Measurements from ENCODE around the gene PYCARD.
"Not testable (repeated sequence)": the region's sequence is repeated elsewhere in the genome, so short reads cannot be mapped to it uniquely, and the experiment has no call there.

PYCARD gene

GRCh38 chr16:31202414-31203375 lies at the start of gene PYCARD:
PYCARD (minus strand) TSS chr16:31202760; CDS start chr16:31202690, 70 bp downstream.
- DNase-seq (ENCODE audit: low read depth in 2 of 2, low spot score in 1 of 2) = no peak

- DNase-seq (ENCODE audit: low read depth in 2 of 2, low spot score in 1 of 2) = no peak
Measured at GRCh38 chr16:31251435-31251834, 48.9 kb upstream of the PYCARD start.

GRCh38 chr16:31250782-31251384 lies 48.3 kb upstream of the PYCARD start:
- DNase-seq (ENCODE audit: low read depth in 2 of 2, low spot score in 1 of 2) = no peak

- DNase-seq (ENCODE audit: low read depth in 2 of 2, low spot score in 1 of 2) = no peak
Measured at GRCh38 chr16:31248344-31248743, 45.8 kb upstream of the PYCARD start.

- no peak for DNase-seq (ENCODE audit: low read depth in 2 of 2, low spot score in 1 of 2)
Measured at GRCh38 chr16:31246296-31246695, 43.7 kb upstream of the PYCARD start.

GRCh38 chr16:31245598-31245997 lies 43.0 kb upstream of the PYCARD start:
- not testable (repeated sequence) for DNase-seq (ENCODE audit: low read depth in 2 of 2, low spot score in 1 of 2)

GRCh38 chr16:31243734-31244670 lies 41.4 kb upstream of the PYCARD start:
- DNase-seq (ENCODE audit: low read depth in 2 of 2, low spot score in 1 of 2) = no peak

- no peak for DNase-seq (ENCODE audit: low read depth in 2 of 2, low spot score in 1 of 2)
Measured at GRCh38 chr16:31242206-31242605, 39.6 kb upstream of the PYCARD start.

GRCh38 chr16:31238041-31238440 lies 35.5 kb upstream of the PYCARD start:
- DNase-seq (ENCODE audit: low read depth in 2 of 2, low spot score in 1 of 2) = no peak

- no peak for DNase-seq (ENCODE audit: low read depth in 2 of 2, low spot score in 1 of 2)
Measured at GRCh38 chr16:31229501-31229900, 26.9 kb upstream of the PYCARD start.

GRCh38 chr16:31228206-31228605 lies 25.6 kb upstream of the PYCARD start:
- no peak for DNase-seq (ENCODE audit: low read depth in 2 of 2, low spot score in 1 of 2)

- DNase-seq (ENCODE audit: low read depth in 2 of 2, low spot score in 1 of 2) = no peak
Measured at GRCh38 chr16:31225193-31225592, 22.6 kb upstream of the PYCARD start.

- DNase-seq (ENCODE audit: low read depth in 2 of 2, low spot score in 1 of 2) = no peak
Measured at GRCh38 chr16:31224092-31224955, 21.8 kb upstream of the PYCARD start.

GRCh38 chr16:31223044-31223443 lies 20.5 kb upstream of the PYCARD start:
- no peak for DNase-seq (ENCODE audit: low read depth in 2 of 2, low spot score in 1 of 2)

- no peak for DNase-seq (ENCODE audit: low read depth in 2 of 2, low spot score in 1 of 2)
Measured at GRCh38 chr16:31221357-31222160, 19.0 kb upstream of the PYCARD start.

GRCh38 chr16:31219154-31219741 lies 16.7 kb upstream of the PYCARD start:
- no peak for DNase-seq (ENCODE audit: low read depth in 2 of 2, low spot score in 1 of 2)

GRCh38 chr16:31217136-31217530 lies 14.6 kb upstream of the PYCARD start:
- DNase-seq (ENCODE audit: low read depth in 2 of 2, low spot score in 1 of 2) = no peak

- no peak for DNase-seq (ENCODE audit: low read depth in 2 of 2, low spot score in 1 of 2)
Measured at GRCh38 chr16:31216422-31217135, 14.0 kb upstream of the PYCARD start, which contains the start of gene PYDC1. PYDC1 (minus strand) TSS chr16:31217135; CDS start chr16:31217028, 107 bp downstream.
